ENCODE results near the gene UBE3B.

- TF ChIP-seq EZH2 (IDR thresholded peaks at IDR 0.05; ENCODE audit: borderline replicate concordance, low read length), result no peak
- no peak for TF ChIP-seq CTCF (IDR thresholded peaks at IDR 0.05; ENCODE audit: low read length)
These were observed 65.4 kb downstream of the UBE3B start for GRCh38 chr12:109542876-109543275.

Measured in OCI-LY1 (cell line).